ENCODE results near the gene SYT12.

DNA sequence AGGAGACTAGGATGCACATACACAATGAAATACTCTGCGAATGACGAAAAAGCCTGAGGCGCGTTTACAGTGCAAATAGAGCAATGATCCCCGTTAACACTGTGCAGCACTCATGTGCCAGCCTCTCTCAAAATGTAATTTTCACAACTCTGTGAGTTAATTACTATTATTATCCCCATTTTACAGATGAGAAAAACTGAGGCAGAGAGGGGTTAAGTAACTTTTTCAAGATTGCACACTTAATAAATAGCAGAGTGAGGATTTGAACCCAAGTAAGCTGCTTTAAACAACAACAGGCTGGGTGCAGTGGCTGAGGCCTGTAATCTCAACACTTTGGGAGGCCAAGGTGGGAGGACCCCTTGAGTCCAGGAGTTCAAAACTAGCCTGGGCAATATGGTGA lies 21.6 kb upstream of the SYT12 start:
- TF ChIP-seq POLR2A (IDR thresholded peaks at IDR 0.05; ENCODE audit: low read length), result no peak
- no peak for TF ChIP-seq GATA1 (IDR thresholded peaks at IDR 0.05; ENCODE audit: low read depth, low read length)
